ENCODE data around the gene NUP98. TPM values are rescaled to one million over a fixed set of nuclear protein-coding genes. Genes with fewer than 3 reads are reported as not detected.

Gene NUP98
- polyA plus RNA-seq, 3 donors, result 19.6 to 76.2 (median 28.5) TPM

DNA sequence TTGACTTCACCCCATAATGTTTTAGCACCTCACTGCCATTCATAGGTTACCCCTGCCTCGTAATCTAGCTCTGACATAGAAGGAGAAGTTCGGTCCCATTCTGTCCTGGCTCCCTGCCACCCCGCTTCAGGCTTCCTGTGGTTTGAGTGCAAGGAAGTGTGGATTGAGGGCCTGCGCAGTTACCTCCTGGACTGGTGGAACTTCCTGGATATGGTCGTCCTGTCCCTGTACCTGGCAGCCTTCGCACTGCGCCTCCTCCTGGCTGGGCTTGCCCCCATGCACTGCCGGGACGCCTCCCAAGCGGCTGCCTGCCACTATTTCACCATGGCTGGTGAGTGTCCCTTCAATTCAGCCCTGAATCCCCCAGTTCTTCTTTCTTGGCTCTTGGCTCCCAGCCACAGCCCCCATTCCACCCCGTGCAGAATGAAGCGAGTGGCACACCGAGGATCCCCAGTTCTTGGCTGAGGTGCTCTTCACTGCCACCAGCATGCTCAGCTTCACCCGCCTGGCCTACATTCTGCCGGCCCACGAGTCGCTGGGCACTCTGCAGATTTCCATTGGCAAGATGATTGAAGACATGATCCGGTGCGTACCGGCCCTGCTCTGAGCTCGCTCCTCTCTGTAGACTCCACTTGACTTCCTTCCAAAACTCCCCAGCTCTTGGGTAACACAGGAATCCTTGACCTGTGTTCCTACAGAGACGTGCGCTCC, 170.9 kb downstream of the NUP98 start:
- Histone ChIP-seq H3K9me3 (replicated peaks in 1 of 2; ENCODE audit: control insufficient read depth in 1 of 2, insufficient read depth in 1 of 2, low read length in 2 of 2) (no peaks in the 10 kb centered on the region), H2AFZ (ENCODE audit: insufficient read depth, low read depth, low read length, poor library complexity, severe bottlenecking) (peak overlapping the region; percentile 81), H3K27ac (ENCODE audit: low read depth in 1 of 2, low read length in 2 of 2) (no peak overlapping the region), H3K27me3 (ENCODE audit: control insufficient read depth in 2 of 2, insufficient read depth in 2 of 2, low read length in 2 of 2) (no peaks in the 10 kb centered on the region), H3K9ac (ENCODE audit: insufficient read depth, low read length, poor library complexity, severe bottlenecking) (peak overlapping the region; percentile 42), H3K36me3 (replicated peaks in 1 of 2; ENCODE audit: control insufficient read depth in 1 of 2, insufficient read depth in 2 of 2, low read length in 2 of 2) (no peaks in the 10 kb centered on the region), H3K4me3 (replicated peaks in 1 of 3; ENCODE audit: low read depth in 2 of 3, low read length in 3 of 3) (peak overlapping the region; percentile 40 to 72 (median 43)), H4K20me1 (ENCODE audit: insufficient read depth, low read length) (no peaks in the 10 kb centered on the region), H3K4me1 (ENCODE audit: control insufficient read depth in 1 of 2, insufficient read depth in 2 of 2, low read length in 2 of 2) (peaks cover 25% of the 10 kb centered on the region in 2 donors), H3K4me2 (replicated peaks; ENCODE audit: extremely low read depth, low read length, poor library complexity, severe bottlenecking) (peak overlapping the region; percentile 76), H3K79me2 (ENCODE audit: insufficient read depth, low read length) (no peaks in the 10 kb centered on the region)
- H3K4me1 Mint-ChIP-seq, result peaks cover 25% of the 10 kb centered on the region
- intact Hi-C loops (cut with micrococcal nuclease), result no loop called here
- TF ChIP-seq, protein P1, sequence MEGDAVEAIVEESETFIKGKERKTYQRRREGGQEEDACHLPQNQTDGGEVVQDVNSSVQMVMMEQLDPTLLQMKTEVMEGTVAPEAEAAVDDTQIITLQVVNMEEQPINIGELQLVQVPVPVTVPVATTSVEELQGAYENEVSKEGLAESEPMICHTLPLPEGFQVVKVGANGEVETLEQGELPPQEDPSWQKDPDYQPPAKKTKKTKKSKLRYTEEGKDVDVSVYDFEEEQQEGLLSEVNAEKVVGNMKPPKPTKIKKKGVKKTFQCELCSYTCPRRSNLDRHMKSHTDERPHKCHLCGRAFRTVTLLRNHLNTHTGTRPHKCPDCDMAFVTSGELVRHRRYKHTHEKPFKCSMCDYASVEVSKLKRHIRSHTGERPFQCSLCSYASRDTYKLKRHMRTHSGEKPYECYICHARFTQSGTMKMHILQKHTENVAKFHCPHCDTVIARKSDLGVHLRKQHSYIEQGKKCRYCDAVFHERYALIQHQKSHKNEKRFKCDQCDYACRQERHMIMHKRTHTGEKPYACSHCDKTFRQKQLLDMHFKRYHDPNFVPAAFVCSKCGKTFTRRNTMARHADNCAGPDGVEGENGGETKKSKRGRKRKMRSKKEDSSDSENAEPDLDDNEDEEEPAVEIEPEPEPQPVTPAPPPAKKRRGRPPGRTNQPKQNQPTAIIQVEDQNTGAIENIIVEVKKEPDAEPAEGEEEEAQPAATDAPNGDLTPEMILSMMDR (IDR thresholded peaks at IDR 0.05), result peak; percentile 17
- peaks cover 0 to 1% (median 0%) of the 10 kb centered on the region in 7 donors for H3K9me3 Mint-ChIP-seq
- peak overlapping the region in 5 of 7 donors; percentile 46 to 63 (median 53) for H3K27ac Mint-ChIP-seq
- peak overlapping the region; percentile 80 to 89 for H3K4me3 Mint-ChIP-seq
- peaks cover 0 to 7% (median 1%) of the 10 kb centered on the region in 3 donors for H3K27me3 Mint-ChIP-seq (ENCODE audit: low read depth in 3 of 3)
- WGBS (ENCODE audit: insufficient coverage), result 1% methylated on average over 19 of the region's 23 CpGs
- H3K36me3 Mint-ChIP-seq, result peaks cover 0 to 4% of the 10 kb centered on the region in 2 donors
- peak; percentile 61 to 85 (median 73) for DNase-seq

Small RNAs within 50 kb of the gene (small RNA-seq; reads per million reads assigned to genes)
- gene RF00019 (ENCODE audit: insufficient read length, low read depth) (not detected), gene RNU6-1143P (ENCODE audit: insufficient read length, low read depth) (not detected), gene RNU7-50P (ENCODE audit: insufficient read length, low read depth) (not detected)

Other genes with a start within 250 kb of the NUP98 start
- not detected for gene ART5, start 155.6 kb downstream of the NUP98 start, polyA plus RNA-seq
- gene ART1, start 152.4 kb downstream of the NUP98 start, polyA plus RNA-seq, result not detected
- gene CHRNA10, start 126.2 kb downstream of the NUP98 start, polyA plus RNA-seq, result under 1 TPM in 1 of 3 donors, not detected in 2; 0.73 TPM
- 10 to 100 TPM in 1 of 3 donors, 1 to 10 TPM in 2; 5.8 to 17.9 (median 6.8) TPM for gene PGAP2, start 11.0 kb upstream of the NUP98 start, polyA plus RNA-seq
- 100 to 1,000 TPM; 315 to 505 (median 458) TPM for gene RHOG, start 43.4 kb upstream of the NUP98 start, polyA plus RNA-seq
- gene STIM1, start 58.1 kb upstream of the NUP98 start, polyA plus RNA-seq, result 10 to 100 TPM; 14.0 to 68.6 (median 21.0) TPM

Measured in CD14-positive monocyte (primary cell).